Right lung (tissue), 5 donors: Measurements from ENCODE around the gene MTMR10. TPM values are rescaled to one million over a fixed set of nuclear protein-coding genes. Genes with fewer than 3 reads are reported as not detected.
A peak's percentile ranks its signal among the peaks of the same experiment; 100 is the strongest.

Source experiments
- DNase-seq, 2 donors: peaks; one replicate each; pipeline ENCODE4 v3.0.0-alpha.2; 2013
- polyA plus RNA-seq, 5 donors: library from polyadenylated mRNA; unstranded; fragments of 120-200 nt; gene quantifications; one replicate each; pipeline versions ENCODE4 v1.2.1 to v1.2.3, GENCODE V29; 2013; ENCODE audit warnings: inconsistent platforms in 1 of 5, low replicate concordance in 1 of 5; ENCODE audit not compliant: insufficient read length in 5 of 5, insufficient read depth in 1 of 5

The MTMR10 gene
- polyA plus RNA-seq, 5 donors, result 20.1 to 32.7 (median 30.5) TPM

- no peak for DNase-seq
Measured at GRCh38 chr15:30921781-30922479, 69.5 kb downstream of the MTMR10 start.

- DNase-seq, result no peak
Measured at GRCh38 chr15:30921106-30921505, 70.3 kb downstream of the MTMR10 start.

- no peak for DNase-seq
Measured at GRCh38 chr15:30919877-30920550, 71.4 kb downstream of the MTMR10 start.

GRCh38 chr15:30918366-30918765 is 73.1 kb downstream of the MTMR10 start:
- no peak for DNase-seq

- DNase-seq, result no peak
Measured at GRCh38 chr15:30917675-30918074, 73.8 kb downstream of the MTMR10 start.

GRCh38 chr15:30917013-30917412 is 74.4 kb downstream of the MTMR10 start:
- no peak for DNase-seq

GRCh38 chr15:30913761-30914160 is 77.7 kb downstream of the MTMR10 start:
- no peak for DNase-seq

GRCh38 chr15:30906366-30906765 is 85.1 kb downstream of the MTMR10 start:
- DNase-seq, result no peak

- no peak for DNase-seq
Measured at GRCh38 chr15:30905821-30906220, 85.6 kb downstream of the MTMR10 start.

GRCh38 chr15:30904812-30905211 is 86.6 kb downstream of the MTMR10 start:
- no peak for DNase-seq

GRCh38 chr15:30903497-30904187 is 87.8 kb downstream of the MTMR10 start, which contains the start of gene FAN1:
Gene FAN1, plus strand, starts transcription at chr15:30903915. Its CDS starts 749 bp downstream, at chr15:30904664.
- peak; percentile 72 to 79 for DNase-seq

- no peak for DNase-seq
Measured at GRCh38 chr15:30901889-30902288, 89.5 kb downstream of the MTMR10 start.

GRCh38 chr15:30896211-30896606 is 95.2 kb downstream of the MTMR10 start:
- DNase-seq, result no peak

GRCh38 chr15:30895461-30896210 is 95.8 kb downstream of the MTMR10 start:
- DNase-seq, result no peak

GRCh38 chr15:30889196-30889595 is 102.2 kb downstream of the MTMR10 start:
- DNase-seq, result no peak

Other genes with a start within 250 kb of the MTMR10 start
- 10 to 100 TPM; 25.5 to 38.5 (median 31.0) TPM for gene FAN1, start 87.7 kb downstream of the MTMR10 start, polyA plus RNA-seq
- gene TRPM1, start 110.1 kb upstream of the MTMR10 start, polyA plus RNA-seq, result under 1 TPM in 1 of 5 donors, not detected in 4; 0.03 TPM